Osteocyte (in vitro differentiated cells): ENCODE measurements around the gene SSTR4. TPM values are rescaled to one million over a fixed set of nuclear protein-coding genes. Genes with fewer than 3 reads are reported as not detected.
A peak's percentile ranks its signal among the peaks of the same experiment; 100 is the strongest.

Experiments
- DNase-seq: peaks from one replicate; pipeline ENCODE4 v3.0.0; 2021; ENCODE audit warnings: mixed read lengths; ENCODE audit not compliant: unreplicated experiment; ENCODE audit errors: extremely low spot score
- H3K27ac Mint-ChIP-seq: one replicate; pipeline ENCODE4 v1.8.0; 2021; ENCODE audit warnings: mild to moderate bottlenecking, mixed read lengths; ENCODE audit not compliant: unreplicated experiment
- H3K27me3 Mint-ChIP-seq: one replicate; pipeline ENCODE4 v1.8.0; 2021; ENCODE audit warnings: mixed read lengths; ENCODE audit not compliant: unreplicated experiment
- H3K36me3 Mint-ChIP-seq: one replicate; pipeline ENCODE4 v1.8.0; 2021; ENCODE audit warnings: mixed read lengths; ENCODE audit not compliant: unreplicated experiment
- H3K4me1 Mint-ChIP-seq: one replicate; pipeline ENCODE4 v1.8.0; 2021; ENCODE audit warnings: mixed read lengths; ENCODE audit not compliant: unreplicated experiment
- H3K4me3 Mint-ChIP-seq: one replicate; pipeline ENCODE4 v1.8.0; 2021; ENCODE audit warnings: mild to moderate bottlenecking, moderate library complexity, mixed read lengths; ENCODE audit not compliant: unreplicated experiment
- H3K9me3 Mint-ChIP-seq: one replicate; pipeline ENCODE4 v1.8.0; 2021; ENCODE audit warnings: mixed read lengths; ENCODE audit not compliant: unreplicated experiment
- total RNA-seq: library from RNA; stranded (reverse); gene quantifications from 2 replicates; pipeline ENCODE4 v1.2.1, GENCODE V29; 2021
- TF ChIP-seq, protein P1 (sequence below): fragments of 200-600 bp; sonication (generic); IDR thresholded peaks from 2 replicates; pipeline ENCODE4 v1.5.0; 2021; ENCODE audit warnings: antibody characterized with exemption, mild to moderate bottlenecking, moderate library complexity

SSTR4 gene
- total RNA-seq, 1 donor from 2014 or later: not detected

DNA sequence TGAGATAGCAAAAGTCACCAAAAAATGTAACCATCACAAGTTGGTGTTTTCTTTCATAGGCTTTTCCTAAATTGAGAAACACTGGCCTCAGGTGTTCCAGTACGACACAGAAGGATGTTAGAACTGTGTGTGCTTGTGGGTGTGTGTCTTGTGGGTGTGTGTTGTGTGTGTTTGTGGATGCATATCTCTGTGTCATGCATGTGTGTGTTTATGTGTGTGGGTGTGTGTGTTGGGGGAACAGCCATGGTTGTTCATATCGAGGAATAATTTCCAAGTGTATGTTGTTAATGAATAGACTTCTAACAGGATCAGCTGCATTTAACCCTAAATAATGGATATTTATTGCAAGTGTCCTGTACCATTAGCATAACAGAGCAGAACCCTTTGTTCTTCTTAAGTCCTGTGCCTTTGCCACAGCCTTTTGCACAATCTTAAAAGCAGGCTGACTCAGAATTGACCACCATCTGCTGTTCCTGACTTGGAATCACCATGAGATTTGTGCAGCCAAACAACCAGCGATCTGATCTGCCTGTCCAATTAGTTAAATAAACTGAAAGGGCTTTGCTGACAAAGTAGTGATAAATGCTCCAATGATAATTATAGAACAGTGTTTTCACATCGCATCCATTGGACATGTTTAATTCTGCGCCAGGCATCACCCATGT is 43.4 kb downstream of the SSTR4 start:
- H3K9me3 Mint-ChIP-seq: no peaks in the 10 kb centered on the region
- TF ChIP-seq, protein P1, sequence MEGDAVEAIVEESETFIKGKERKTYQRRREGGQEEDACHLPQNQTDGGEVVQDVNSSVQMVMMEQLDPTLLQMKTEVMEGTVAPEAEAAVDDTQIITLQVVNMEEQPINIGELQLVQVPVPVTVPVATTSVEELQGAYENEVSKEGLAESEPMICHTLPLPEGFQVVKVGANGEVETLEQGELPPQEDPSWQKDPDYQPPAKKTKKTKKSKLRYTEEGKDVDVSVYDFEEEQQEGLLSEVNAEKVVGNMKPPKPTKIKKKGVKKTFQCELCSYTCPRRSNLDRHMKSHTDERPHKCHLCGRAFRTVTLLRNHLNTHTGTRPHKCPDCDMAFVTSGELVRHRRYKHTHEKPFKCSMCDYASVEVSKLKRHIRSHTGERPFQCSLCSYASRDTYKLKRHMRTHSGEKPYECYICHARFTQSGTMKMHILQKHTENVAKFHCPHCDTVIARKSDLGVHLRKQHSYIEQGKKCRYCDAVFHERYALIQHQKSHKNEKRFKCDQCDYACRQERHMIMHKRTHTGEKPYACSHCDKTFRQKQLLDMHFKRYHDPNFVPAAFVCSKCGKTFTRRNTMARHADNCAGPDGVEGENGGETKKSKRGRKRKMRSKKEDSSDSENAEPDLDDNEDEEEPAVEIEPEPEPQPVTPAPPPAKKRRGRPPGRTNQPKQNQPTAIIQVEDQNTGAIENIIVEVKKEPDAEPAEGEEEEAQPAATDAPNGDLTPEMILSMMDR: no peak
- peaks cover 15% of the 10 kb centered on the region for H3K27me3 Mint-ChIP-seq
- H3K4me3 Mint-ChIP-seq: no peak overlapping the region
- H3K36me3 Mint-ChIP-seq: no peaks in the 10 kb centered on the region
- H3K4me1 Mint-ChIP-seq: no peaks in the 10 kb centered on the region
- DNase-seq: no peak
- no peak overlapping the region for H3K27ac Mint-ChIP-seq

DNA sequence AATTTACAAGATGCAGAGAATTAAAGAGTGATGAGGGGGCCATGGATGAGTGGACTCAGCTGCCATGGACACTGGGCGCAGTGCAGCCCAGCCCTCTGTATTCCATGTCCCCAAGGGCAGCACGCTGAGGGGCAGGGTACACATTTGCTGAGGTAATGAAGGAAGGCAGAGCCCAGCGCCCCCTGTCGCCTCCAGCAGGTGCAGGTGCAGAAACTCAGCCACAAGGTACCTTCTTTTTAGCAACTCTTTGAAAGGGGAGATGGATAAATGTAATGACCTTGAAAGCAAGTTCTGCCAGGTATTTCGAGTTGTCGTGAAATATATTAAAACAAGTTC is 43.9 kb downstream of the SSTR4 start:
- H3K9me3 Mint-ChIP-seq: no peaks in the 10 kb centered on the region
- peaks cover 15% of the 10 kb centered on the region for H3K27me3 Mint-ChIP-seq
- no peak overlapping the region for H3K27ac Mint-ChIP-seq
- DNase-seq: no peak
- no peak overlapping the region for H3K4me3 Mint-ChIP-seq
- H3K4me1 Mint-ChIP-seq: no peaks in the 10 kb centered on the region
- H3K36me3 Mint-ChIP-seq: no peaks in the 10 kb centered on the region
- TF ChIP-seq, protein P1: peak; percentile 23

DNA sequence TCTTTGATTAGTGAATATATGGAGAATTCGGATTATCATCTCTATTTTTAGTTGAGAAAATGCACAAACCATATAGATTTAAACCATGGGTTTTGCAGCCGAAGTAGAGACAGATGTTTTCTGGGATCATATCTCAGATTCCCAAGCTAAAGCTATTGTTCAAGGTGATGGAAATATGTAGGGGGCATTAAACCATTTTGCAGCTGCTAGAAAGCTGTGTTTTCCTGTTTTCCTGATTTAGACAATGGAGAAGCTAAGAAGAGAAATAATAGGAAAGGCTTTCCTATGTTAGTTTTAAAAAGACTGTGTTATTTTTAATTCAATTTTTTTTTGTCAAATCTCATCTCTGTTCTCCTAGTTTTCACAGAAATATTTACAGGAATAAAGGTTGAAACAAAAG is 44.8 kb downstream of the SSTR4 start:
- TF ChIP-seq, protein P1: no peak
- Mint-ChIP-seq H3K4me1 (no peaks in the 10 kb centered on the region), H3K9me3 (no peaks in the 10 kb centered on the region), H3K4me3 (no peak overlapping the region), H3K36me3 (no peaks in the 10 kb centered on the region), H3K27me3 (peaks cover 15% of the 10 kb centered on the region), H3K27ac (no peak overlapping the region)
- DNase-seq: no peak

DNA sequence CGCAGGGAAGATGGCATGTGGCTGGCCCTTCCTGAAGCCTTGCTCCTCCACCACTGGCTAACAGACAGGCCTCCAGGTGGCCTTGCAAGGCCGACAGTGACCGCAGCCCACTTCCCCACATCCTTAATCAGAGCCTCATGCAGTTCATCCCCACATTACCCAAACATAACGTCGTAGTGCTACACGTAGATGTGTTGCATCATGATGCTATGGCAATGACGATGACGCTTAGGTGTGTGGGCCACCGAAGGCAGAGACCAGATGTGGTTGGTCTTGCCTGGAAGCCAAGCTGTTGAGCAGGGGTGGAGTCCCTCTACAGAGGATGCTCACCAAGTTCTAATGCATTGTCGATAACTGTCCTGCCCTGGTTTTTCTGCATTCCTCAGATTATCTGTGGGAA is 45.4 kb downstream of the SSTR4 start:
- TF ChIP-seq, protein P1: no peak
- peaks cover 15% of the 10 kb centered on the region for H3K27me3 Mint-ChIP-seq
- no peaks in the 10 kb centered on the region for H3K36me3 Mint-ChIP-seq
- H3K27ac Mint-ChIP-seq: no peak overlapping the region
- no peaks in the 10 kb centered on the region for H3K9me3 Mint-ChIP-seq
- H3K4me3 Mint-ChIP-seq: no peak overlapping the region
- no peaks in the 10 kb centered on the region for H3K4me1 Mint-ChIP-seq
- DNase-seq: no peak

DNA sequence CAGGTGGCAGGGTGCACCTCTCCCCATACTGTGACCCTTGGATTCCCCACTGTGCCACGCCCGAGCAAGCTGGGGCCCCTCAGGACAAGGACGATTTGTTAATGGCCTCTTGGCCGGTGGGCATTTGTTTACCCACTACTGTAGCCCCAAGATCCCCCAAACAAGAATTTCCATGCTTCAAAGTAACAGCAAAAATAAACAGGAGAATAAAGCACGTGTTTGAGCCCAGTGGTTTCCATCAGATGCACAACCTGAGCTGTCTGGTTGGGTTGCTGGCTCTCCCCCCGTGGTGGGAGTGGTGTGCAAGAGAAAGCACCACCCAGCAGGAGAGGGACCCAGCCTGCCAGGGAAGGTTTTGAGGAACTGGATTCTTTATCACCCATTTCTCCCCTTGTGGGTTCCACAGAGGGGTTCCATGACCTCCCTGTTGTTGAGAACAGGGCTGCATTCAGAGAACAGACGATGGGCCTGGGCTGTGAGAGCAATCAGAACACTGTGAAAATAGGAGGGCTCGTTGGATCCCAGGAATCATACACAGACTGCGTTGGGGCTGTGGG is 46.2 kb downstream of the SSTR4 start:
- TF ChIP-seq, protein P1: no peak
- Mint-ChIP-seq H3K9me3 (no peaks in the 10 kb centered on the region), H3K27me3 (peaks cover 15% of the 10 kb centered on the region), H3K27ac (no peak overlapping the region), H3K4me3 (no peak overlapping the region), H3K4me1 (peaks cover 3% of the 10 kb centered on the region), H3K36me3 (no peaks in the 10 kb centered on the region)
- no peak for DNase-seq
